ENCODE data around the gene RPGRIP1L.

RPGRIP1L gene

DNA sequence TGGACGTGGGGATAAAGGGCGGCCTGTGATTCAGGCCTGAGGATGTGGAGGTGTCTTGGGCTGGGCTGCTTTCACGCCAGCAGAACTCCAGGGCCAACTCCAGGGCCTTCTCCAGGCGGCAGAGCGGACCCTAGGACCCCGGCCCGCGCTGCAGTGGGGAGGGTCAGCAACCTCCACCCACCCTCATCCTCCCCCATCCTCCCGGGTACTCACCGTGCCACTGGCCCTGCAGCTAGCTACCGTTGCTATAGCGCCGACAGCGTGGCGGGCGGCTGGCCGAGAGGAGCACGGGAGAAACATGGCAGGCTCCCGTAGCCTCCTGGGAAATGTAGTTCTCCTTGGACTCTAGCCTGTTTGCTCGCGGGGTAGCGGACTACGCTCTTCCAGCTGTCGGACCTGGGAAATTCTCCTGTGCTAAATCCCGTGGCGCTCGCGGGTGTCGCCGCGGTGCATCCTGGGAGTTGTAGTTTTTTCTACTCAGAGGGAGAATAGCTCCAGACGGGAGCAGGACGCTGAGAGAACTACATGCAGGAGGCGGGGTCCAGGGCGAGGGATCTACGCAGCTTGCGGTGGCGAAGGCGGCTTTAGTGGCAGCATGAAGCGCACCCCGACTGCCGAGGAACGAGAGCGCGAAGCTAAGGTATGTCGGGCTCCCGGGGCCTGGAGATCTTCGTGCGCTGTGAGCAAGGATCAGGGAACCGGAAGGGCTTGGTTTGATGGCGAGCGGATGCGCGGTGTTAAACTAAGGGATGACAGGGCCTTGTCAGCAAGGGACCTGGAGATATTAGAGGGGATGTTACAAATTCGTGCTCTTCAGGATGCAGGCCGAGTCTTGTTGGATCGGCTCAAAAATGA is at the start of gene RPGRIP1L, which contains the start of gene FTO:
RPGRIP1L (minus strand) TSS at position 270 of the 855 bp plus-strand sequence. CDS start 3,136 bp downstream, outside the sequence.
FTO (plus strand) TSS at position 567 of the 855 bp plus-strand sequence.
- DNase-seq: peak; percentile 85

DNA sequence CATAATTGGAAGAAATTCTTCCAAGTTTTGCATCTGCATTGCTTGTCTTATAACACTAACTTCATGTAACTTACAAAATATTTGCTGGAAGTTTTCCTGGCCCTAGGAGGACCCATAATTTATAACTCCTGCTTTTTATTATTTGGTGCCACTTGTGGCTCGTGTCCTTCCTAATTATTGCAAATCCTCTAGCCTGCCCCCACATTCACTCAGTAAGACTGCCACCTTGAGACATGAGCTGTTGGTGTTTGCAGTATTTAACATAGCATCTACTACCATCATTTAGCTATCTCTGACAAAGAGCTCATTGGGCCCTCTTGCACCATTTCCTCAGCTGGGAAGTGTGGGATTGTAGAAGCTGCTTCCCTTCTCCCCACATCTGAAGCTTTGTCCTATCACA is 49.8 kb upstream of the RPGRIP1L start:
- DNase-seq: no peak

DNA sequence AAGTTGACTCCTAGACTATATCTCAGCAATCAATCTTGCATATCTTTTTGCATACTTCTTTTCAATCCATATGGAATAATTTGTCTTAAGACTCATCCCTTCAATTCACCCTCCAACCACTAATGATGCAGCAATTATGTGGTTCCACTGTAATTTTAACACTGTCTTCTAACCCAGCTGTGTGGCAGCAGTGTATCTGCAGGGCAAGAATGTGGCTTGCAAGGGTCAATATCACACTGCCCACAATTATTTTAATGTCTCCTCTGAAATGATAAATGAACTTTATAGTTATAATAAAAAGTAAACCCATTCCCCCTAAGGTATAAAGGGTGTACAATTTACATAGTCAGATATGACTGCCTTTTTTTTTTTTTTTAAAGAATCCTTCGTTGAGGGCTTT is 48.9 kb upstream of the RPGRIP1L start:
- DNase-seq: no peak

DNA sequence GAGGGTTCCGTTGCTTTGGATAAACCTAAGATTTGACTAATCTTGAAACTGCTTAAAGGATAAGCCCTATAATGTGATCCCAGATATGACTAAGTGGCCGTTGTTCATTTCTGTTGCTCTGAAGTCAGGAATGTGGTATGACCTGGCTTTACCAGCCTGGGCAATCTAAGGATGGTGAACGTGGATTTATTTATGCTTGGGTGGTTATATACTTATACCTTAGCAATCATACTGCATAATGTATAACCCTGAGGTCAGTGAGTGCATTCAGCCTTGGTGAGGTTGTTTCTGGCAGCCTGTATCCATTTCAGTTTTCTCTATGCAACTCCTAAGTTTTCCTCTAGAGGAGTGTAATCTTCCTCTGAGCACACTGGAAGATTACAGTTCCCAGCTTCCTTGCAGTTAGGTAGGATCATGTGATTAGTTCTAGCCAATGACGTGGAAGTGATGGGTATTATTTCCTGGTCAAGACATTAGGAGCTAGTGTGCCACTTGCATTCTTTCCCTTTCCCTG is 42.2 kb upstream of the RPGRIP1L start:
- DNase-seq: no peak

DNA sequence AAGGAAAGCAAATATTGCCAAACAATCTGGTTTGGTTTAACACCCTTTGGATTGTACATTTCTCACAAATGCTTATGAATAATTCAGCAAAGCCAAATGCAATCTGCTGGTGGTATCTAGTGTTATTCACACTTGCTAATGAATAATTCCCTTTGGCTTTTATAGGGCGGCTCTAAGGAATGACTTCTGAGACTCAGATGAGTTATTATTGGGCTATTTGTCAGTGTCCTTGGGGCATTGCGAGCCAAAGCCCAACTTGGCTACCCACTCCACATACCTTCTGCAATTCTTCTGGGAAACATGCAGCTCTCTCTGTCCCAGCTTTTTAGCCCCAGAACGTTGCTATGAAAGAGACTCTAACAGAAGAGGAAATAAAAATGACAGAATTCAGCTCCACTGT is 41.4 kb upstream of the RPGRIP1L start:
- no peak for DNase-seq

DNA sequence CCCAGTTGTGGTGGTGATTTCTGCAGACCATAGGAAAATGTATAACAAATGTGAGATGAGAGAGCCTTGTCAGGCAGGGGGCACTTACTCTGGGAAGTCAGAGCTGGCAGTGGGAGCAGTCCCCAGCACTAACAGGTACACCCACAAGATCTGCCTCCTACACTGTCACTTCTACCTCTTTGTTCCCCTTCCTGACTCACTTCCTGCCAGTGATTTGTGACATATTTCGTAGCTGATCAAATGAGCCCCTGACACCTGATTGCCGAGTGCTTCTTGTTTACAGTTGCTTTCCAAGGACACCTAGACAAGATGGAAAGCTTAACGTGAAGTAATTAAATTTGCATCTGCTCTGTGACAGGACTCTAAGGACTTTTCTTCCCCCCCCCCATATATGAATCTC is 40.8 kb upstream of the RPGRIP1L start:
- no peak for DNase-seq

DNA sequence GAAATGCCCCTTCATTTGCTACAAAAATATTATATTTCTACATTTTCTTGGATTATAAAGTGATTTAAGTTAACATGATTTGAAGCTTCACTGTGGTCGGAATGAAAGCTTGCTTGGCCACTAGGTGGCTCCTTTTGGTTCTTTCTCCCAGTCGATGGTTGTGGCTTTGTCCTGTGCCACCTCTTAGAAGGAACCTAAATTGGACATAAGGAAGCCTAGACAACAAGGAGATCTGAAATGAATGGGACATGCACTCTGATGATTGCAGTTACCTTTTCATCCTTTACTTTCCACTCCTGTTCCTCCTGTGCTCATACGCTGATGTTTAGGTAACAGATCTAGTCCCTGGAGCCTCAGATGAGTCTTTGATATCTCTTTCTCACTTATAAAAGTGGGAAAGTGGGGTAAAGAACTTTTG is 39.5 kb upstream of the RPGRIP1L start:
- no peak for DNase-seq

DNA sequence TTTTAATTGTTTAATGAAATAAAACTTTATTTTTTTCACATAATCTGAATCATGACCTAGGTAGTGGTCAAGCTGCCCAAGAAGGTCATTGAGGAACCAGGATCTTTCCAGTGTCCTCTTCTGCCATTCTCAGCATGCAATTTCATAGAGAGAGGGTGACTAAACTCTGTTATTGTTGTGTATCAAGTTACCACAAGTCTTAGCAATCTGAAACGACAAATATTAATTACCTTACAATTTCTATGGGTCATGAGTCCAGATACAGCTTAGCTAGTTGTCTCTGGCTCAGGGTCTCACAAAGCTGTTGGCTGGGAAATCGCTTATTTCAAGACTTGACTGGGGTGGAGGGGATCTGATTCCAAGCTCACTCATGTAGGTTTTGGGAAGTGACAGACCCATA is 37.9 kb upstream of the RPGRIP1L start:
- DNase-seq: no peak

DNA sequence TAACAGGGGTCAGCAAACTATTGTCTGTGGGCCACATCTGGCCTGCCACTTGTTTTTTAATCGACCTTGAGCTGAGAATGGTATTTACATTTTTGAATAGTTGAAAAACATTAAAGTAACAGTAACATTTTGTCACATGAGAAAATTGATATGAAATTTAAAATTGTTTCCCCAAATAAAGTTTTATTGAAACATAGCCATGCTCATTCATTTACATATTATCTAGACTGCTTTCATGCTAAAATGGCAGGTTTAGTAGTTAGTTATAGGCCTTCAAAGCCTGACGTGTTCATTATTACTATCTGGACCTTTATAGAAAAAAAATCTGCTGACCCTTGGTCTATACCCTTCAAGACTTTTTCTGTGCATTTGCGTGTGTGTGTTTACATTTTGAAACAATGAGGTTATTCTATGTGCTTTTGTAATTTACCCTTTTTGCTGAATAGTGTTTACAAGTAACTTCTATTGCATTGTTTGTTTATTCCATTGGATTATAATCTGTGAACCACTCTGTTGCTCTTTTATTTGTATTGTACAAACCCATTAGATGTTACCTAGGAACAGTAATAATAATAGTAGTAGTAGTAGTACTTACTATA is 37.4 kb upstream of the RPGRIP1L start:
- DNase-seq: no peak

DNA sequence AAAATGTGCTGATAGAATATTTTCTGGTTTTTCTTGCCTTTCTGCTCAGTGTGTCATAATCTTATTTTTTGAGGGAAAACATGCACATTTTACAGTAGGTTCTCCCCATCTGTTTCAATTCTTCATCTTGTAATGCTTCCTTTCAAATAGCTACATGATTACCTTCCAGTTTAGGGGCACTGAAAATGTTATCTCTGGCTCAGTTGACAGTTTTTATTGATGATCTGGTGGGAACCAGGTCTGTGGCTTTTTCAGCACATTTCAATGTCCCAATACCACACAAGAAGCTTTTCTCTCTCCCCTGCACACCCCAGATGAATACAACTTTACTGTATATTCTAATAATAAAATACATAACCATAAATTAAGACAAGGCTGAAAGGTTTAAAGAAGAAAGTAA is 36.8 kb upstream of the RPGRIP1L start:
- DNase-seq: no peak

DNA sequence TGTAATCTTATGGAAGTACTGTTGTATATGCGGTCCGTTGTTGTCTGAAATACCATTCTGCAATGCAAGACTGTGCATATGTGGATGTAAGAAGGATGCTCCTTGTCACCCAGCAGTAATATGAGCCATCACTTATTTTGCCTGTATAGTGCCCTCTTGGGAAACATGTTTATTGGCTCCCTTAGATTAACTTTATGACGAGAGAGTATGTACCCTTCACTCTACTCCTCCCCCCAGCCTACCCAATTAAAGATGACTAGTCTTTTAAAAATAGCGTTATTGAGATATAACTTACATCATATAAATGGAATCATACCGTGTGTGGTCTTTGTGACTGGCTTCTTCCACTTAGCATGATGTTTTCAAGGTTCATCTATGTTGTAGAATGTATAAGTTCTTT is 33.9 kb upstream of the RPGRIP1L start:
- no peak for DNase-seq

DNA sequence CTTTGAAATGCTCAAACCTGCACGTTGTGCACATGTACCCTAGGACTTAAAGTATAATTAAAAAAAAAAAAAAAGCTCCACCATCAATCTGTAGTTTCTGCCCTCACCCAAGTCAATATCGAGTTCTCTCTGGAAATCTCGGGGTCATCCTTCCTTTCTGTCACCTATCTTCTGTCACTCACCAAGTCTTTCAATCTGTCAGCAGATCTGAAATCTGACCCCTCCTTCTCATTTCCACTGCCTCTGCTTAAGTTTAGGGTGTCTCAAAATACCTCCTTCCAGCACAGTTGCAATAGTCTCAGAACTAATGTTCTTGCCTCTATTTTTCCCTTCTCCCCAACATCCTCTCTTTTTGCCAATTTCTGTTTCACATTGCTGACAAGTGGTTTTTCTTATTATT is 32.6 kb upstream of the RPGRIP1L start:
- no peak for DNase-seq

DNA sequence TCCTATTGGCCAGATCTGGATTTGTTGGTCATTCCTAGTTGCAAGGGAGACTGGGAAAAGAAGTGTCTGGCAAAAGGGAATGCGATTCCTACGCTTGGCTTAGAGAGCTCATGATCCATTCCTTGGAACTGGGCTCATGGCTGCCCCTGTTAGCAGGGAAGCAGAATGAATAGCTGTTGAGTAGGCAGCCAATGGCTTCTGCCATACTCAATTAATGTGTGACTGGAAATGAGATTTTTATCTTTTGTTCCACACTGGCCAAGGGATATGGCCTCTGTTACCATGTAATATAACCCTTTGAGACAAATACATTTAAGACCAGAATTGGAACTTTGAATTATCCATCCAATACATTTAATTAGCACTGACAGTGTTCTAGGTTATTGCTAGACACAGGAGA is 31.2 kb upstream of the RPGRIP1L start:
- no peak for DNase-seq

DNA sequence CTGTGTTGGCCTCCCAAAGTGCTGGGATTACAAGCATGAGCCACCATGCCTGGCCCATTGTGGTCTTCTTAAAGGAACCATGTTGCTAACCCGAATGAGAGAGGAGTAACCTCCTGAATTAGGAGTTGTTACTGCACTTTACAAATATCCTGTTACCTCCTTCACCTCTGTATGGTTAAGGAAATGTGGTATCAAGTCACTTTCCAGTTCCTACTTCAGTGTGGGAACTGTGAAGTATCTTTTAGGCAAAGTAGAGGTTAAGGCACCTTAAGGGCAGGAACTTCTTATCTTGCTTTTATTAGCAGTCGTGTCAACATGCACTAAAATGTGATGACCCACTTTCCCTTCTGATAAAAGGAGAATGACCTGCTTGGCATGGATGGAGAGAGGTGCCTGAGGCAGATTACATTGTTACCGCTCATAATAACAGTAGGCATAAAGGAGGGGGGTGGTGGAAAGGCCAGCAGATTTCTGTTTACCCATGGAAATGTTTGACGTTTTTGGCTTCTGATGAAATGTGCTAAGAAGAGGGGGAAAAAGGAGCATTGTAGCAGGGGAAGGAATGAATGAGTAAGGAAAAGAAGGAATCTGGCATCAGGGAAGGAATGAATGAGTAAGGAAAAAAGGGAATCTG is 28.8 kb upstream of the RPGRIP1L start:
- no peak for DNase-seq

DNA sequence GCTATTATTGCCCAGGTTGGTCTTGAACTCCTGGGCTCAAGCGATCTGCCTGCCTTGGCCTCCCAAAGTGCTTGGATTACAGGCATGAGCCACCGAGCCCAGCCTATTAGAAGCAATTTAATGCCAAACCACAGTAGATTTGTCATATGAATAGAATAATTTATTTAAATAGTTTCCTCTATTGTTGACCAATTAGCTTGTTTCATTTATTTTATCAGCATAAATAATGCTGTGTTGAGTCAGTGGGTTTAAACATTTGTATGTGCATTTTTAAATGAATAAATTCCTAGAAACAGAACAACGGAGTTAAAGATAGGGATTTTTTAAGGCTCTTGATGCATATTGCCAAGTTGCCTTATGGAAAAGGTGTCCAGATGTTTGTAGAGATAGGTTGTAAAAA is 27.0 kb upstream of the RPGRIP1L start:
- no peak for DNase-seq

DNA sequence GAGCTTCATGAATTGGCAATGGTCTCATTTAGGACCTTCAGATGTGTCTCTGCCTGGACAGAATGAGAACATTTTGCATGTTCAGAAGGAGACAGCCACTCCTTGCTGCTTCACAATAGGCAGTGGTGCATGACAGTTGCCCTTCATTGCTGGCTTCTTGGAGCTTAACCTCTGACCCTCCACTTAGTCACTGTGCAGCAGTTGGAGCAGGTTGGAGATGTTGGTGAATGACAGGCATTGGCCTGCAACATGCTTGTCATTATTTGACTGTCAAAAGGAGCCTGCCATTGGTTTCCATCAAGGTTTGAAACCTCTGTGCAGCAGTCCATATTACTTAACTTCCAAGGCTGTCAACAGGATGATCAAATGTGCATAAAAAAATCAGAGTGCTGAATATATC is 23.0 kb upstream of the RPGRIP1L start:
- no peak for DNase-seq

DNA sequence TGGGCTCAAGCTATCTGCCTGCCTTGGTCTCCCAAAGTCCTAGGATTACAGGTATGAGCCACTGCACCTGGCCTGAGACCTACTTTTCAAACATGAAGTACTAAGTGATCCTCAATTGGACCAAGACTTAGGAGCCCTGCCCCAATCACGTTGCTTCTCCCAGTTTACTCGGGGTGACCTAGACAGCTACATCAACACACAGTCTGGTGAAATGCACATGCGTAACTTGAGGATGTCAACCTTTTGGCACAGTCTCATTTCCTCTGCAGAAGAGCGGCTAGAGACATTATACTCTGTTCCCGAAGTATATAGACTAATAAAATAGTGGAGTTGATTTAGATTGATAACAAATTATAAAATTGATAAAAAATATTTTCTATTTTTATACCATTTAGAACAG is 17.4 kb upstream of the RPGRIP1L start:
- no peak for DNase-seq

DNA sequence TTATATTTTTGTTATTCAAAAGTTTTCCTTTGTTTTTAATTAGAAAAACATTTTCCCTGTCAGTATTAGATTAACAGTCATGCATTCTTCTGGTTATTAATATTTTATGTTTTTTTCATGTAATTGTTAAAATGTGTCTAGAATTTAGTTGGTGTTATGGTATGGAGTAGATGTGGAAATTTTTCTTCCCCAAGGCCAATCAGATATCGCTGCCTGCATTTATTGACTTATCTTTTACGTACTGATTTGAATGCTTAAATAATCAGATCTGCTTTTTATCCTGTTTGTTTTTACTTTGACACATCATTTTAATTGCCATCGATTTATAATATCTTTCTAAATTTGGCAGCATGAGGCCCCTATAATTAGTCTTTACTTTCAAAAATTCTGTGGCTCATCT is 13.9 kb upstream of the RPGRIP1L start:
- DNase-seq: no peak

DNA sequence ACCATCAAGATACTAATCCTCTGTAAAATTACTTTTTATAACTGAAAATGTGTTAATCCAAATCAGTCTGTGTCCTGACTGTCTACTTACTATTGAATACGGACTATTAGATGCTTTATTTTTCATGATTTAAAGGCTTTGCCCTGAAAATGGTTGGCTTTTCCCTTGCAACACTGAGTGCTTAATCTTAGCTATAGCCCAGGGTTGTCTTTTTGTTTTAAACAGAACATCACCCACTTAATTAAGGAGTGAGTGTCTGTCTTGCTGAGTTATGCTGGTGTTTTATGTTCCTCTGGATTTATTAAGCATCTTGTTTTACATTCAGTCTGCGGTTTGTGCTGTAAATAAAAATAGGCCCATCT is 11.3 kb upstream of the RPGRIP1L start:
- no peak for DNase-seq

DNA sequence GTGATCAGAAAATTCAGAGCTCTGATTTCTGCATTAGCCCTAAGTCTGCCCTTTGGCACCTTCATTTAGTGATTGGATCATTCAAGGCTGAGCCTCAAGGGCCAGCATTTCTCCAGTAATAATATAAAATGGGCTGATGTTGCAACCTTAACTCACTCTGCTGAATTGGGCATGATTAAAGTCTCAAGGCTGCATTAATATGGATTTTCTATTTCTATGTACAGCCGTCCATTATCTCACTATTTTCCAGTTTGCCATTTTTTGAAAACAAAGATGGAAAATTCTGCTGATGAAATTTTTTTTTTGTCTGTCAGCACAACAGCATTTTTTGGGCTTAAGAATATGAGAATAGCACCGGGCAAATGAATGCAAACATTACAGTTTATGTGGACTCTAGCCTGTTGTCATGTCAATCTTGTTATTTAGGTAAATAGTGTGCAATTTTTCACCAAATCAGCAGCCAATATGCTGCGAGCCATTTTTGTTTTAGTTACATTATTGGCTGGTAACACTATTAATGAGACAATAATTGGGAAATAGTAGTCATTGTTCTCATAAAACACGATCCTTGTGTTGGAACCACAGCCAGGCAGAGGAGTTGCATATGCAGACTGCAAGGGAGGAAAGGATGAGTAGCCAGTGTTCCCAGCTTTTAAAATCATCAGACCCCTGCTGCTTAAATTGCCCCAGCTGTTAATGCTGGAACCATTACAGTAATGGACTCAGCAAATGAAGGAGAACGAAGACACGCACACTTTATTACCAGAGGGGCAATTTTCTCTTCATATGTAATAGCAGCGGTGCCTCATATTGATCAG is 10.8 kb upstream of the RPGRIP1L start:
- peak; percentile 74 for DNase-seq

DNA sequence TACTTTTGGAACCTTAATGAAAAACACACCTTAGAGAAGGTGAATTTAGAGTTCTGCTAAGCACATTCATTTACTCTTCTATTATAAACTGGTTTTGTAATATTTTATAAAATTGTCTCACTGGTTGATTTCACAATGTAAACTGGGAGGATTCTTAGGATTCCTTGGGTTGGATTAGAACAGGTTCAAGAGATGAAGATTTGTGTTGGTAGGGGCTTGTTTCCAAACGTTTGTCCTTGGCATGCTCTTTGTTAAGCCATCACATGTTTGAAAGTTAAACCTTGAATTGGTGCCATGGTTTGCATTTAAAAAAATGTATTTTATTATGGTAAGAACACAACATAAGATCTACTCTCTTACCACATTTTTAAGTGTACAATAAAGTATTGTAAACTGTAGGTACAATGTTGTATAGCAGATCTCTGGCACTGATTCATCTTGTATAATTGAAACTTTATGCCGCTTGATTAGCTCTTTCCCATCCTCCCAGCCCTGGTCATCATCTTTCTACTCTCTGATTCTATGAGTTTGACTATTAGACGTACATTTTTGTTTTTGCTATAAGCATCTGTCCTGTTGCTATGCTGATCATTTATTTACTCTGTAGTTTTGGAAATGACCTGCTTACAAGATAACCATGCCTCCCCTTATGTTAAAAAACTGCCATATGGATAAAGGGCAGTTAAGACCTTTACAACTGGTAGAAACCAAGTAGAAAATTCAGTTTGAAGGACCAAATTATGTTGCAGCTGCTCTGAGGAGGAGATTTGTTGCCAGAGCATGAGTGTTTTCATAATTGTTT is 9.9 kb upstream of the RPGRIP1L start:
- no peak for DNase-seq

DNA sequence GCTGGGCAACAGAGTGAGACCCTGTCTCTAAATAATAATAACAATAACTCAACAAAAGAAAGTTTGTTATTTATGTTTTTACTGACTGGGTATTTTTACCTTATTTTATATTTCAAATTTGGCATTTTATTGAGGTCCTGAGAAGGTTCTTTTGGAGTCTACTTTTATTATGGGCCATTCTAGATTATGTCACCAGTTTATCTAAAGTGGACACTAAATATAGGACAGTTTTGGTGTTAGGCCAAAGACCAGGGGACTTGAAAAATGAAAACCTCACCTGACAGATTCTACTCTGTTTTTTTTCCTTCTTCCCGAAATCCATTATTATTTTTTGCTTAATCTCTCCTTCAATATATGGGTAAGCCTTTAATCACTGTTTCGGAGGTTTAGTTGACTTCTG is 8.4 kb upstream of the RPGRIP1L start:
- no peak for DNase-seq

Data from DMS79 (cell line).